Astrocyte (in vitro differentiated cells and primary cell): ENCODE data around the gene PCBP4. TPM values are rescaled to one million over a fixed set of nuclear protein-coding genes. Genes with fewer than 3 reads are reported as not detected.

Experiments used
- DNase-seq: peaks from one replicate; pipeline ENCODE4 v3.0.0-alpha.2; 2010; ENCODE audit warnings: low read depth
- FAIRE-seq: peaks from 2 replicates; lab custom pipeline; 2011; peaks lifted over from hg19 to GRCh38; lab: Jason Lieb, UNC
- H2AFZ ChIP-seq: 2 replicates; pipeline ENCODE4 v1.6.0; 2012; ENCODE audit warnings: low read depth, low read length, inconsistent platforms
- H3K27ac ChIP-seq: 2 replicates; pipeline ENCODE4 v1.5.1; 2011; ENCODE audit warnings: low read depth, low read length, inconsistent platforms
- H3K27me3 ChIP-seq: 2 replicates; pipeline ENCODE4 v1.6.0; 2011; ENCODE audit warnings: low read length, inconsistent platforms; ENCODE audit not compliant: insufficient read depth
- H3K36me3 ChIP-seq: 2 replicates; pipeline ENCODE4 v1.5.1; 2011; ENCODE audit warnings: low read length, inconsistent platforms; ENCODE audit not compliant: insufficient read depth
- H3K4me1 ChIP-seq: 2 replicates; pipeline ENCODE4 v1.5.1; 2011; ENCODE audit warnings: low read length, inconsistent platforms; ENCODE audit not compliant: insufficient read depth
- H3K4me2 ChIP-seq: 2 replicates; pipeline ENCODE4 v1.6.0; 2012; ENCODE audit warnings: low read length, inconsistent platforms
- H3K4me3 ChIP-seq: 2 replicates; pipeline ENCODE4 v1.5.1; 2011; ENCODE audit warnings: low read depth, mild to moderate bottlenecking, low read length, inconsistent platforms; ENCODE audit not compliant: insufficient read depth
- H3K79me2 ChIP-seq: 2 replicates; pipeline ENCODE4 v1.6.0; 2012; ENCODE audit warnings: mild to moderate bottlenecking, low read length, inconsistent platforms; ENCODE audit not compliant: insufficient read depth
- H3K9ac ChIP-seq: 2 replicates; pipeline ENCODE4 v1.6.0; 2012; ENCODE audit warnings: mild to moderate bottlenecking, low read length, inconsistent platforms
- H3K9me3 ChIP-seq: 2 replicates; pipeline ENCODE4 v1.5.1; 2012; ENCODE audit warnings: low read depth, mild to moderate bottlenecking, low read length, inconsistent platforms; ENCODE audit not compliant: insufficient read depth
- H4K20me1 ChIP-seq: 2 replicates; pipeline ENCODE4 v1.6.0; 2012; ENCODE audit warnings: low read length, inconsistent platforms; ENCODE audit not compliant: insufficient read depth
- H3K27ac Mint-ChIP-seq: one replicate; pipeline ENCODE4 v1.8.0; 2021; ENCODE audit warnings: mild to moderate bottlenecking, mixed read lengths; ENCODE audit not compliant: unreplicated experiment
- H3K27me3 Mint-ChIP-seq: one replicate; pipeline ENCODE4 v1.8.0; 2021; ENCODE audit warnings: low read depth, mixed read lengths; ENCODE audit not compliant: unreplicated experiment
- H3K36me3 Mint-ChIP-seq: one replicate; pipeline ENCODE4 v1.8.0; 2021; ENCODE audit warnings: low read depth, mixed read lengths; ENCODE audit not compliant: unreplicated experiment
- H3K4me1 Mint-ChIP-seq: one replicate; pipeline ENCODE4 v1.8.0; 2021; ENCODE audit warnings: low read depth, mixed read lengths; ENCODE audit not compliant: unreplicated experiment
- H3K4me3 Mint-ChIP-seq: one replicate; pipeline ENCODE4 v1.8.0; 2021; ENCODE audit warnings: mild to moderate bottlenecking, moderate library complexity, mixed read lengths; ENCODE audit not compliant: unreplicated experiment
- H3K9me3 Mint-ChIP-seq: one replicate; pipeline ENCODE4 v1.8.0; 2021; ENCODE audit warnings: mild to moderate bottlenecking, mixed read lengths; ENCODE audit not compliant: unreplicated experiment
- EZH2 ChIP-seq: IDR thresholded peaks from 2 replicates; pipeline ENCODE4 v1.6.1; 2012; ENCODE audit warnings: mild to moderate bottlenecking, low read length, inconsistent platforms; ENCODE audit not compliant: insufficient read depth
- total RNA-seq: library from RNA; stranded (reverse); gene quantifications from 2 replicates; pipeline ENCODE4 v1.2.1, GENCODE V29; 2021
- TF ChIP-seq, protein P1 (sequence below): IDR thresholded peaks from 2 replicates; pipeline ENCODE4 v1.5.1; 2011; ENCODE audit warnings: low read depth, mild to moderate bottlenecking, inconsistent platforms, low read length, moderate library complexity; ENCODE audit not compliant: insufficient read depth

PCBP4 gene
- total RNA-seq, 1 donor from 2014 or later = 102 TPM

GRCh38 chr3:51999846-52000245 lies 32.6 kb upstream of the PCBP4 start:
- Mint-ChIP-seq H3K27ac (no peak overlapping the region), H3K4me1 (peaks cover 6% of the 10 kb centered on the region), H3K36me3 (peaks cover 4% of the 10 kb centered on the region), H3K27me3 (peaks cover 10% of the 10 kb centered on the region), H3K4me3 (no peak overlapping the region), H3K9me3 (no peaks in the 10 kb centered on the region)
- FAIRE-seq (no peak), DNase-seq (no peak)
- TF ChIP-seq EZH2 = no peak
- TF ChIP-seq, protein P1, sequence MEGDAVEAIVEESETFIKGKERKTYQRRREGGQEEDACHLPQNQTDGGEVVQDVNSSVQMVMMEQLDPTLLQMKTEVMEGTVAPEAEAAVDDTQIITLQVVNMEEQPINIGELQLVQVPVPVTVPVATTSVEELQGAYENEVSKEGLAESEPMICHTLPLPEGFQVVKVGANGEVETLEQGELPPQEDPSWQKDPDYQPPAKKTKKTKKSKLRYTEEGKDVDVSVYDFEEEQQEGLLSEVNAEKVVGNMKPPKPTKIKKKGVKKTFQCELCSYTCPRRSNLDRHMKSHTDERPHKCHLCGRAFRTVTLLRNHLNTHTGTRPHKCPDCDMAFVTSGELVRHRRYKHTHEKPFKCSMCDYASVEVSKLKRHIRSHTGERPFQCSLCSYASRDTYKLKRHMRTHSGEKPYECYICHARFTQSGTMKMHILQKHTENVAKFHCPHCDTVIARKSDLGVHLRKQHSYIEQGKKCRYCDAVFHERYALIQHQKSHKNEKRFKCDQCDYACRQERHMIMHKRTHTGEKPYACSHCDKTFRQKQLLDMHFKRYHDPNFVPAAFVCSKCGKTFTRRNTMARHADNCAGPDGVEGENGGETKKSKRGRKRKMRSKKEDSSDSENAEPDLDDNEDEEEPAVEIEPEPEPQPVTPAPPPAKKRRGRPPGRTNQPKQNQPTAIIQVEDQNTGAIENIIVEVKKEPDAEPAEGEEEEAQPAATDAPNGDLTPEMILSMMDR = no peak
- H3K9me3 ChIP-seq = no peaks in the 10 kb centered on the region
- H2AFZ ChIP-seq = no peak overlapping the region
- no peak overlapping the region for H3K27ac ChIP-seq
- H3K4me3 ChIP-seq = no peak overlapping the region
- H3K4me2 ChIP-seq = no peak overlapping the region
- H3K9ac ChIP-seq = no peak overlapping the region
- peaks cover 8% of the 10 kb centered on the region for H3K4me1 ChIP-seq
- no peaks in the 10 kb centered on the region for H3K27me3 ChIP-seq
- peaks cover 9% of the 10 kb centered on the region for H3K79me2 ChIP-seq
- peaks cover 1% of the 10 kb centered on the region for H3K36me3 ChIP-seq
- no peaks in the 10 kb centered on the region for H4K20me1 ChIP-seq

- H4K20me1 ChIP-seq = peaks cover 8% of the 10 kb centered on the region
- no peak overlapping the region for H3K4me3 ChIP-seq
- FAIRE-seq (no peak), DNase-seq (no peak)
- peaks cover 11% of the 10 kb centered on the region for H3K36me3 Mint-ChIP-seq
- H3K4me1 ChIP-seq = peaks cover 18% of the 10 kb centered on the region
- H3K4me2 ChIP-seq = no peak overlapping the region
- H3K9me3 ChIP-seq = no peaks in the 10 kb centered on the region
- no peaks in the 10 kb centered on the region for H3K27me3 ChIP-seq
- H3K9ac ChIP-seq = no peak overlapping the region
- H3K27me3 Mint-ChIP-seq = peaks cover 10% of the 10 kb centered on the region
- H3K4me1 Mint-ChIP-seq = peaks cover 13% of the 10 kb centered on the region
- H3K36me3 ChIP-seq = peaks cover 11% of the 10 kb centered on the region
- H3K27ac Mint-ChIP-seq = no peak overlapping the region
- peaks cover 19% of the 10 kb centered on the region for H3K79me2 ChIP-seq
- TF ChIP-seq, protein P1 = no peak
- TF ChIP-seq EZH2 = no peak
- H2AFZ ChIP-seq = no peak overlapping the region
- H3K4me3 Mint-ChIP-seq = no peak overlapping the region
- no peak overlapping the region for H3K27ac ChIP-seq
- H3K9me3 Mint-ChIP-seq = no peaks in the 10 kb centered on the region
Measured at GRCh38 chr3:51998774-51999173, 31.5 kb upstream of the PCBP4 start.

- TF ChIP-seq EZH2 = no peak
- TF ChIP-seq, protein P1 = no peak
- peaks cover 24% of the 10 kb centered on the region for H3K4me1 ChIP-seq
- Mint-ChIP-seq H3K27ac (no peak overlapping the region), H3K4me3 (no peak overlapping the region), H3K4me1 (peaks cover 14% of the 10 kb centered on the region), H3K9me3 (no peaks in the 10 kb centered on the region), H3K27me3 (peaks cover 4% of the 10 kb centered on the region), H3K36me3 (peaks cover 14% of the 10 kb centered on the region)
- FAIRE-seq (no peak), DNase-seq (no peak)
- no peaks in the 10 kb centered on the region for H3K27me3 ChIP-seq
- peaks cover 12% of the 10 kb centered on the region for H4K20me1 ChIP-seq
- H3K9ac ChIP-seq = no peak overlapping the region
- H3K36me3 ChIP-seq = peaks cover 15% of the 10 kb centered on the region
- H3K79me2 ChIP-seq = peaks cover 26% of the 10 kb centered on the region
- H2AFZ ChIP-seq = no peak overlapping the region
- H3K4me2 ChIP-seq = no peak overlapping the region
- no peak overlapping the region for H3K27ac ChIP-seq
- no peak overlapping the region for H3K4me3 ChIP-seq
- no peaks in the 10 kb centered on the region for H3K9me3 ChIP-seq
Measured at GRCh38 chr3:51997935-51998596, 30.8 kb upstream of the PCBP4 start.
